Suppressor macrophage treated with lipopolysaccharide for 4 hours (primary cell): ENCODE measurements around the gene ADAMTS7.
"Not testable (repeated sequence)": the region's sequence is repeated elsewhere in the genome, so short reads cannot be mapped to it uniquely, and the experiment has no call there.

ENCODE experiments used
- DNase-seq: peaks from one replicate; pipeline ENCODE4 v3.0.0-alpha.2; 2020

The ADAMTS7 gene

GRCh38 chr15:78822514-78822913 lies 11.2 kb upstream of the ADAMTS7 start:
- DNase-seq, result no peak

- no peak for DNase-seq
Measured at GRCh38 chr15:78811825-78812183, 540 bp upstream of the ADAMTS7 start.

- peak; percentile 14 for DNase-seq
Measured at GRCh38 chr15:78810362-78811123, 721 bp downstream of the ADAMTS7 start.

GRCh38 chr15:78810003-78810361 lies 1.3 kb downstream of the ADAMTS7 start:
- DNase-seq, result no peak

GRCh38 chr15:78808550-78808949 lies 2.7 kb downstream of the ADAMTS7 start:
- DNase-seq, result peak; percentile 61

- DNase-seq, result no peak
Measured at GRCh38 chr15:78807359-78807758, 3.9 kb downstream of the ADAMTS7 start.

- DNase-seq, result no peak
Measured at GRCh38 chr15:78804391-78804792, 6.9 kb downstream of the ADAMTS7 start.

- DNase-seq, result no peak
Measured at GRCh38 chr15:78800806-78801205, 10.5 kb downstream of the ADAMTS7 start.

GRCh38 chr15:78800189-78800588 lies 11.1 kb downstream of the ADAMTS7 start:
- no peak for DNase-seq

- not testable (repeated sequence) for DNase-seq
Measured at GRCh38 chr15:78799102-78799501, 12.2 kb downstream of the ADAMTS7 start.

GRCh38 chr15:78798355-78798754 lies 12.9 kb downstream of the ADAMTS7 start:
- DNase-seq, result not testable (repeated sequence)

GRCh38 chr15:78797951-78798350 lies 13.3 kb downstream of the ADAMTS7 start:
- no peak for DNase-seq

GRCh38 chr15:78796510-78796909 lies 14.8 kb downstream of the ADAMTS7 start:
- no peak for DNase-seq

GRCh38 chr15:78795043-78795442 lies 16.2 kb downstream of the ADAMTS7 start:
- no peak for DNase-seq

- not testable (repeated sequence) for DNase-seq
Measured at GRCh38 chr15:78794446-78794845, 16.8 kb downstream of the ADAMTS7 start.

GRCh38 chr15:78791357-78791756 lies 19.9 kb downstream of the ADAMTS7 start:
- DNase-seq, result no peak

- no peak for DNase-seq
Measured at GRCh38 chr15:78790027-78790426, 21.2 kb downstream of the ADAMTS7 start.

- DNase-seq, result no peak
Measured at GRCh38 chr15:78789615-78790014, 21.6 kb downstream of the ADAMTS7 start.

GRCh38 chr15:78788016-78788660 lies 23.1 kb downstream of the ADAMTS7 start:
- no peak for DNase-seq

- DNase-seq, result not testable (repeated sequence)
Measured at GRCh38 chr15:78782402-78782801, 28.9 kb downstream of the ADAMTS7 start.

- not testable (repeated sequence) for DNase-seq
Measured at GRCh38 chr15:78781381-78781780, 29.9 kb downstream of the ADAMTS7 start.

- DNase-seq, result not testable (repeated sequence)
Measured at GRCh38 chr15:78779975-78780374, 31.3 kb downstream of the ADAMTS7 start.

GRCh38 chr15:78779176-78779785 lies 32.0 kb downstream of the ADAMTS7 start:
- DNase-seq, result not testable (repeated sequence)

GRCh38 chr15:78778422-78778821 lies 32.8 kb downstream of the ADAMTS7 start:
- no peak for DNase-seq
